GM12892 (cell line): Measurements from ENCODE around the gene IMMP2L.

Source experiments
- POLR2A ChIP-seq: IDR thresholded peaks from 2 replicates; pipeline ENCODE4 v1.6.1; 2011; ENCODE audit warnings: low read depth, low read length, control low read depth
- POLR2AphosphoS5 ChIP-seq: IDR thresholded peaks from 2 replicates; pipeline ENCODE4 v1.6.1; 2011; ENCODE audit warnings: low read depth, low read length, control low read depth
- TAF1 ChIP-seq: IDR thresholded peaks from 2 replicates; pipeline ENCODE4 v1.6.1; 2011; ENCODE audit warnings: low read depth, mild to moderate bottlenecking, control low read depth, low read length, borderline replicate concordance

DNA sequence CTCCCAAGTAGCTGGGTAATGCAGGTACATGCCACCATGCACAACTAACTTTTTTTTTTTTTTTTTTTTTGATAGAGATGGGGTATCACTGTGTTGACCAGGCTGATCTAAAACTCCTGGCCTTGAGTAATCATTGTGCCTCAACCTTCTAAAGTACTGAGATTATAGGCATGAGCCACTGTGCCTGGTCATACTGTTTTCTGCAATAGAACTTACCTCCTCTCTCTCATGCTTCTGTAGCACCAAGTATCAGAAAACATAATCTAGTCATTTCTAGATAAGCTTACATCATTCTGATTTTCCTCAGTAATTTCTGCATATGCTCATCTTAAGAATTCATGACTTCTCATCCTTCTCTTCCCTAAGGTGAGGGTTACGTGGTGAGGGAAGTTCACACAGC, 210.0 kb downstream of the IMMP2L start:
- TF ChIP-seq POLR2AphosphoS5, result no peak
- TF ChIP-seq TAF1, result no peak
- no peak for TF ChIP-seq POLR2A
